GM21526 (cell line): ENCODE measurements around the gene SIRT1.
"Not testable (repeated sequence)": the region's sequence is repeated elsewhere in the genome, so short reads cannot be mapped to it uniquely, and the experiment has no call there.

Source experiments
- ATAC-seq: cut with Tn5 transposase; IDR thresholded peaks from one replicate; pipeline ENCODE4 v1.9.1; 2021; ENCODE audit warnings: moderate library complexity; ENCODE audit not compliant: unreplicated experiment, low FRiP score

Gene SIRT1

GRCh38 chr10:67943917-67944316, 59.5 kb downstream of the SIRT1 start:
- no peak for ATAC-seq

DNA sequence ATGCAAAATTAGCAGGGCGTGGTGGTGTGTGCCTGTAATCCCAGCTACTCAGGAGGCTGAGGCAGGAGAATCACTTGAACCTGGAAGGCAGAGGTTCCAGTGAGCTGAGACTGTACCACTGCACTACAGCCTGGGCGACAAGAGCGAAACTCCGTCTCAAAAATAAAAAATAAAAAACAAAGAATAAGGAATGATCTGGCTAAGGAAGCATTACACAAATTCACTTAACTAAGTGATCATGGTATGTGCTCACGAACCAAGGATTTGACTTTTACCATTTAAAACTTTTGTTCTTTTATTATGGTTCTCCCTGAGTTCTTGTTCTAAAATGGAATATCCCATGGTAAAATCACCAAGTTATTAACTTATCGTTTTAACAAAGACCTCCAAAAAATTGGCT, 71.2 kb downstream of the SIRT1 start:
- ATAC-seq: no peak

GRCh38 chr10:67959839-67960476, 75.5 kb downstream of the SIRT1 start:
- no peak for ATAC-seq

GRCh38 chr10:67965456-67965855, 81.0 kb downstream of the SIRT1 start:
- no peak for ATAC-seq

DNA sequence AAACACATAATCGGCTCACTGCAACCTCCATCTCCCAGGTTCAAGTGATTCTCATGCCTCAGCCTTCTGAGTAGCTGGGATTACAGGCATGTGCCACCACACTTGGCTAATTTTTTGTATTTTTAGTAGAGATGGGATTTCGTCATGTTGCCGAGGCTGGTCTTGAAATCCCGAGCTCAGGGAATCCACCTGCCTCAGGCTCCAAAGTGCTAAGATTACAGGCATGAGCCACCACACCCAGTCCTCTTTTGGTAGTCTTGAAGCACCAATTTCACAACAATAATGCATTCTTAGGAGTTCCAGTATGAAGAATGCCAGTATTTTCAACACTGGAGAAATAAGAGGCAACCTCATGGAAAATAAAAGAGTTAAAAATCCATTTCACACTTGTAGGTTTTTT, 81.6 kb downstream of the SIRT1 start:
- not testable (repeated sequence) for ATAC-seq
